K562 (cell line): Measurements from ENCODE around the gene MCL1. TPM values are rescaled to one million over a fixed set of nuclear protein-coding genes. Genes with fewer than 3 reads are reported as not detected.
"Not testable (repeated sequence)": the region's sequence is repeated elsewhere in the genome, so short reads cannot be mapped to it uniquely, and the experiment has no call there.

Experiments
- ATAC-seq: fragments of 200-7000 bp; cut with Tn5 transposase; 3 replicates; pipeline ENCODE4 v1.9.1; 2020; ENCODE audit warnings: moderate library complexity
- BruUV-seq: library from RNA; stranded (reverse); fragments of 400-500 nt; replicated peaks from 2 replicates; lab custom pipeline; 2021; lab: Mats Ljungman, UMichigan
- CTCF ChIA-PET: fragments of 300-600 bp; formaldehyde crosslinking; extraction: SDS; loops from one replicate; lab custom pipeline; 2021; ENCODE audit warnings: low intra/inter-chr PET ratio; lab: Yijun Ruan, JAX
- POLR2A ChIA-PET: fragments of 300-600, 350-650 bp; sonication (Branson Sonifier 250); formaldehyde crosslinking; extraction: SDS; loops from one replicate; lab custom pipeline; 2021; ENCODE audit warnings: antibody characterized with exemption, inconsistent platforms; lab: Yijun Ruan, JAX
- DNase-seq, 4 experiments: peaks; one replicate each; pipeline versions ENCODE4 v3.0.0 to v3.0.0-alpha.2; 2011 to 2018; ENCODE audit warnings: low spot score in 3 of 4, mixed read lengths in 3 of 4; ENCODE audit errors: extremely low read depth in 1 of 4
- FAIRE-seq: peaks from 2 replicates; lab custom pipeline; 2011; peaks lifted over from hg19 to GRCh38; lab: Jason Lieb, UNC
- H2AFZ ChIP-seq: 2 replicates; pipeline ENCODE4 v1.6.0; 2011; ENCODE audit warnings: low read depth, low read length, control low read depth, inconsistent platforms
- H3K27ac ChIP-seq: fragments of 200-600 bp; 3 replicates; pipeline ENCODE4 v1.8.0; 2011; ENCODE audit warnings: low read depth, mild to moderate bottlenecking, control low read depth, inconsistent platforms, low read length, moderate library complexity, mixed read lengths; ENCODE audit errors: extremely low read depth
- H3K27me3 ChIP-seq, 2 experiments: fragments of 300-600 bp in 1 of 2; 2 replicates in 1 of 2; 3 replicates in 1 of 2; pipeline versions ENCODE4 v1.6.0 to v1.8.0; 2011; ENCODE audit warnings: inconsistent platforms in 2 of 2, low read length in 2 of 2, mild to moderate bottlenecking in 1 of 2, mixed read lengths in 1 of 2, moderate library complexity in 1 of 2; ENCODE audit not compliant: control insufficient read depth in 2 of 2, insufficient read depth in 2 of 2
- H3K36me3 ChIP-seq: fragments of 300-600 bp; 3 replicates; pipeline ENCODE4 v1.8.0; 2011; ENCODE audit warnings: mild to moderate bottlenecking, low read length, inconsistent platforms; ENCODE audit not compliant: control insufficient read depth, insufficient read depth
- H3K4me1 ChIP-seq, 2 experiments: fragments of 200-600 bp in 1 of 2; replicated peaks in 1 of 2; 2 replicates in 1 of 2; 3 replicates in 1 of 2; pipeline versions ENCODE4 v1.5.1 to v1.8.0; 2011; ENCODE audit warnings: inconsistent platforms in 2 of 2, low read length in 2 of 2, mild to moderate bottlenecking in 1 of 2, mixed read lengths in 1 of 2, moderate library complexity in 1 of 2; ENCODE audit not compliant: control insufficient read depth in 2 of 2, insufficient read depth in 2 of 2
- H3K4me2 ChIP-seq: 2 replicates; pipeline ENCODE4 v1.6.1; 2011; ENCODE audit warnings: low read length, control low read depth, inconsistent platforms, mixed read lengths; ENCODE audit not compliant: insufficient read depth
- H3K4me3 ChIP-seq: fragments of 200-600 bp; sonication (generic), shearing (Covaris generic); 2 replicates; pipeline ENCODE4 v1.5.1; 2016; ENCODE audit warnings: control low read depth, inconsistent platforms
- H3K79me2 ChIP-seq: fragments of 200-600 bp; 3 replicates; pipeline ENCODE4 v1.8.0; 2011; ENCODE audit warnings: low read length, inconsistent platforms; ENCODE audit not compliant: control insufficient read depth, insufficient read depth
- H3K9ac ChIP-seq, 2 experiments: 2 replicates each; pipeline versions ENCODE4 v1.6.0 to v1.6.1; 2011; ENCODE audit warnings: low read depth in 2 of 2, low read length in 2 of 2, control low read depth in 1 of 2, inconsistent platforms in 1 of 2, mild to moderate bottlenecking in 1 of 2, mixed read lengths in 1 of 2; ENCODE audit not compliant: insufficient read depth in 1 of 2
- H3K9me1 ChIP-seq: one replicate; pipeline ENCODE4 v1.6.0; 2011; ENCODE audit warnings: inconsistent platforms, mild to moderate bottlenecking, low read length, moderate library complexity; ENCODE audit not compliant: control insufficient read depth, insufficient read depth
- H3K9me3 ChIP-seq: replicated peaks from 2 replicates; pipeline ENCODE4 v1.5.1; 2011; ENCODE audit warnings: low read depth, low read length, inconsistent platforms; ENCODE audit not compliant: control insufficient read depth, insufficient read depth
- H4K20me1 ChIP-seq: replicated peaks from 2 replicates; pipeline ENCODE4 v1.6.1; 2011; ENCODE audit warnings: low read length, inconsistent platforms, mixed read lengths; ENCODE audit not compliant: control insufficient read depth, insufficient read depth
- ATF3 ChIP-seq, 2 experiments: fragments of 450-650 bp in 1 of 2; sonication (generic) in 1 of 2; formaldehyde crosslinking in 1 of 2; IDR thresholded peaks in 1 of 2; conservative IDR thresholded peaks in 1 of 2; 2 replicates each; pipeline versions ENCODE4 v1.6.1 to v1.8.1; 2016 to 2023; ENCODE audit warnings: mild to moderate bottlenecking in 2 of 2, moderate library complexity in 2 of 2, inconsistent platforms in 1 of 2, missing genetic modification reagents in 1 of 2
- JUND ChIP-seq, 2 experiments: IDR thresholded peaks; 2 replicates in 1 of 2; 3 replicates in 1 of 2; pipeline ENCODE4 v1.6.1; 2011; ENCODE audit warnings: borderline replicate concordance in 2 of 2, low read depth in 2 of 2, low read length in 2 of 2, improper control_type of control experiment in 1 of 2, missing biosample characterization in 1 of 2, missing genetic modification characterization in 1 of 2, missing genetic modification reagents in 1 of 2
- POLR2A ChIP-seq: fragments of 450-650 bp; conservative IDR thresholded peaks from 2 replicates; pipeline ENCODE4 v1.6.1; 2016
- ZNF121 ChIP-seq: sonication (generic); formaldehyde crosslinking; conservative IDR thresholded peaks from 2 replicates; pipeline ENCODE4 v1.8.0; 2022; ENCODE audit warnings: missing genetic modification reagents
- WGBS: fragments of 100-300 bp; shearing (Covaris generic); methylation state at CpG from one replicate; pipeline ENCODE4 v1.1.6; 2016; ENCODE audit warnings: low coverage, mixed read lengths; ENCODE audit not compliant: insufficient coverage; ENCODE audit errors: missing lambda C conversion rate; 5-methylcytosine and 5-hydroxymethylcytosine counted together
- in situ Hi-C: fragments of 300-500 bp; cut with MboI; formaldehyde crosslinking; loops from 4 replicates; pipeline ENCODE4 v1.15.0; 2018; ENCODE audit warnings: inconsistent platforms, mixed read lengths
- intact Hi-C: fragments of 100-400 bp; cut with micrococcal nuclease; formaldehyde crosslinking; loops from 2 replicates; pipeline ENCODE4 v1.14.2; 2022
- polyA plus RNA-seq, 8 experiments: library from polyadenylated mRNA; depleted of rRNA in 4 of 8; stranded (reverse) in 5 of 8; unstranded in 3 of 8; fragments of >200 nt; fragmentation: Nextera tagmentation in 2 of 8; fragmentation: Illumina TruSeq in 1 of 8; extraction: Ambion mirVana in 2 of 8; extraction: Trizol in 1 of 8; gene quantifications; 2 replicates each; pipeline versions ENCODE4 v1.2.1 to v1.2.3, GENCODE V29; 2011 to 2014; ENCODE audit warnings: inconsistent platforms in 1 of 8, missing spikeins in 1 of 8
- total RNA-seq, 7 experiments: library from RNA; depleted of rRNA in 6 of 7; stranded (reverse); fragments of >200 nt in 6 of 7; fragmentation: Illumina TruSeq in 2 of 7; extraction: Trizol in 2 of 7; gene quantifications; 2 replicates each; pipeline versions ENCODE4 v1.2.1 to v1.2.3, GENCODE V29; 2011 to 2021; ENCODE audit warnings: low replicate concordance in 1 of 7

The MCL1 gene
- total and polyA plus RNA-seq, 9 of the 15 experiments (the other 6 are each of a cell fraction or from before 2014, with no cell fraction given), result 27.1 to 224 (median 138) TPM

- DNase-seq, result no peak
- BruUV-seq, result no TSS peak
- no peak for FAIRE-seq
- no peak for ATAC-seq
- no peak overlapping the region for H3K4me2 ChIP-seq
- H3K9ac ChIP-seq, result no peak overlapping the region
- no peaks in the 10 kb centered on the region for H3K9me3 ChIP-seq
- no peak overlapping the region for H3K27ac ChIP-seq
- intact Hi-C loops (no loop called here), in situ Hi-C loops (no loop called here)
- TF ChIP-seq ZNF121, result peak; percentile 84
- no peak for TF ChIP-seq POLR2A
- peaks cover 11 to 17% of the 10 kb centered on the region in 2 experiments; a peak in 4 of 5 replicates for H3K4me1 ChIP-seq
- no peaks in the 10 kb centered on the region for H4K20me1 ChIP-seq
- H3K4me3 ChIP-seq, result no peak overlapping the region
- H2AFZ ChIP-seq, result no peak overlapping the region
- H3K9me1 ChIP-seq, result no peaks in the 10 kb centered on the region
- ChIA-PET POLR2A (no interaction called here), CTCF (no interaction called here)
- no peaks in the 10 kb centered on the region; the same call in 1 of the 3 replicates for H3K36me3 ChIP-seq
- no peaks in the 10 kb centered on the region for H3K79me2 ChIP-seq
- H3K27me3 ChIP-seq, result no peaks in the 10 kb centered on the region
Measured at GRCh38 chr1:150601540-150601939, 22.1 kb upstream of the MCL1 start.

GRCh38 chr1:150598346-150598745 lies 18.9 kb upstream of the MCL1 start:
- H3K27me3 ChIP-seq; CTCF ChIA-PET; ATAC-seq; H3K79me2 ChIP-seq; H3K9me3 ChIP-seq; H3K27ac ChIP-seq; H3K36me3 ChIP-seq; H4K20me1 ChIP-seq; H3K9ac ChIP-seq; H3K4me2 ChIP-seq; BruUV-seq; DNase-seq; H2AFZ ChIP-seq; FAIRE-seq; in situ Hi-C loops; TF ChIP-seq JUND (tag; IDR thresholded peaks at IDR 0.05; ENCODE audit: borderline replicate concordance, low read depth, low read length); ATF3 (CRISPR knock-in tag; conservative IDR thresholded peaks at IDR 0.05): not testable (repeated sequence)
- POLR2A ChIA-PET, result interaction anchor here (1.1 kb wide), 1 partner anchor 21 kb away, joined by 3 read pairs; no protein-coding TSS in a partner anchor
- WGBS, result 32% methylated on average over 4 of the region's 4 CpGs
- TF ChIP-seq JUND (IDR thresholded peaks at IDR 0.05; ENCODE audit: borderline replicate concordance, low read depth, low read length) (0 out of 2 replicates have a peak, but pooled peaks have one; percentile 15), ATF3 (IDR thresholded peaks at IDR 0.05) (peak; percentile 70)
- TF ChIP-seq, all 486 proteins: peak for 2; not testable (repeated sequence) for 484
- H3K4me1 ChIP-seq, H3K9me1 ChIP-seq, H3K4me3 ChIP-seq, intact Hi-C loops: not testable (repeated sequence)
